ENCODE results near the gene NRARP. TPM values are rescaled to one million over a fixed set of nuclear protein-coding genes. Genes with fewer than 3 reads are reported as not detected.

The NRARP gene
- total RNA-seq, 2 experiments from 2014 or later = 3.3 to 4.4 TPM

DNA sequence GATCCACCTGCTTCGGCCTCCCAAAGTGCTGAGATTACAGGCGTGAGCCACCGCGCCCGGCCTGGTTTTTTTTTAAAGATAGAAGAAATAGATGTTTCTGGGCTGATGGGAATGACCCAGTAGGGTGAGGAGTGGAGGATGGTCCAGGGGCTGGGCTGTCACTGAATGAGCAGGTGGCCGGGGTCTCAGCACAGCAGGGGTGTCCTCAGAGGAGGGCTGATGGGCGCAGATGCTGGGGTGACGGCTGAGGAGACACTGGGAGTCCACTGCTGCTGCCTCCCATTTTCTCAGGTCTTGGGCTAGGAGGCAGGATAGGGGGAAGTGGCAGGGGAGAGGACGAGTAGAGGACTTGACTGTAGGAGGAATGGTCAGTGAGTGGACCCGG, 26.9 kb downstream of the NRARP start:
- no peak for ATAC-seq
- Mint-ChIP-seq H3K9me3 (no peaks in the 10 kb centered on the region), H3K27ac (no peak overlapping the region), H3K4me1 (ENCODE audit: low read depth) (peaks cover 19% of the 10 kb centered on the region), H3K36me3 (ENCODE audit: low read depth) (peaks cover 15% of the 10 kb centered on the region), H3K27me3 (peaks cover 3% of the 10 kb centered on the region), H3K4me3 (no peak overlapping the region)
- no peak for DNase-seq
- ChIA-PET CTCF (no interaction called here), POLR2A (interaction anchor here (1.2 to 1.6 kb wide), 2 partner anchors 10 to 19 kb away, joined by 5 to 8 read pairs; no protein-coding TSS in a partner anchor)
- intact Hi-C loops (cut with micrococcal nuclease) = no loop called here
- TF ChIP-seq, protein P1, sequence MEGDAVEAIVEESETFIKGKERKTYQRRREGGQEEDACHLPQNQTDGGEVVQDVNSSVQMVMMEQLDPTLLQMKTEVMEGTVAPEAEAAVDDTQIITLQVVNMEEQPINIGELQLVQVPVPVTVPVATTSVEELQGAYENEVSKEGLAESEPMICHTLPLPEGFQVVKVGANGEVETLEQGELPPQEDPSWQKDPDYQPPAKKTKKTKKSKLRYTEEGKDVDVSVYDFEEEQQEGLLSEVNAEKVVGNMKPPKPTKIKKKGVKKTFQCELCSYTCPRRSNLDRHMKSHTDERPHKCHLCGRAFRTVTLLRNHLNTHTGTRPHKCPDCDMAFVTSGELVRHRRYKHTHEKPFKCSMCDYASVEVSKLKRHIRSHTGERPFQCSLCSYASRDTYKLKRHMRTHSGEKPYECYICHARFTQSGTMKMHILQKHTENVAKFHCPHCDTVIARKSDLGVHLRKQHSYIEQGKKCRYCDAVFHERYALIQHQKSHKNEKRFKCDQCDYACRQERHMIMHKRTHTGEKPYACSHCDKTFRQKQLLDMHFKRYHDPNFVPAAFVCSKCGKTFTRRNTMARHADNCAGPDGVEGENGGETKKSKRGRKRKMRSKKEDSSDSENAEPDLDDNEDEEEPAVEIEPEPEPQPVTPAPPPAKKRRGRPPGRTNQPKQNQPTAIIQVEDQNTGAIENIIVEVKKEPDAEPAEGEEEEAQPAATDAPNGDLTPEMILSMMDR (IDR thresholded peaks at IDR 0.05) = no peak

DNA sequence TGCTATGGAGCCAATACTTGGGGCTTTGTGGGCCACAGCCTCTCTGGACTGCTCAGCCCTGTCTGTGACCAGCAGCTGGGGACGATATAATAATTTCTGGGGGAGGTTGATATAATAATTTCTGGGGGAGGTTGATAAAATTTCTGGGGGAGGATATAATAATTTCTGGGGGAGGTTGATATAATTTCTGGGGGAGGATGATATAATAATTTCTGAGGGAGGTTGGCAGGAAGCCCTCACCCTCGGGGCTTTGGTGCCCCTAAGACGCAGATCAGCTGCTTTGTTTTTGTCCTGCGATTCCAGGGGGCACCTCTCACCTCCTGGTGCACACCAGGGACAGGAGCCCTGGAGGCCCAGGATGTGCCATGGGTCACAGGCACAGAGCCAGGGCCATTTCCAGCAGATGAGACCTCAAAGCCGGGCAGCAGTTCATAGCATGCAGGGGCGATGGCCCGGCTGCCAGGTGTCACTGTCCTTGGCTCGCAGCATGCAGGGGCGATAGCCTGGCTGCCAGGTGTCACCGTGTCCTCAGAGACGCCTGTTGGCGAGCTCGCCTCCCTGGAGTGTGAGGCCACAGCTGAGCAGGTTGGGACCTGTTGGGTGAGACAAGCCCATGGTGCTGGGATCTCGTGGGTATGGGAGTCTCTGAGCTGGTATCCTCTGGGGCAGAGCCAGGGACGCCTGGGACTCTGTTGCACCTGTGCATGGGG, 28.3 kb downstream of the NRARP start:
- POLR2A ChIA-PET = interaction anchor here (1.2 to 1.6 kb wide), 2 partner anchors 9 to 18 kb away, joined by 5 to 8 read pairs; no protein-coding TSS in a partner anchor
- H3K4me1 Mint-ChIP-seq (ENCODE audit: low read depth) = peaks cover 19% of the 10 kb centered on the region
- no peak overlapping the region for H3K27ac Mint-ChIP-seq
- peaks cover 3% of the 10 kb centered on the region for H3K27me3 Mint-ChIP-seq
- DNase-seq (no peak), ATAC-seq (no peak)
- TF ChIP-seq, protein P1 (IDR thresholded peaks at IDR 0.05) = no peak
- H3K4me3 Mint-ChIP-seq = no peak overlapping the region
- CTCF ChIA-PET = interaction anchor here (1.1 to 2.6 kb wide), 3 partner anchors 12 to 37 kb away, joined by 4 to 7 read pairs (median 4); no protein-coding TSS in a partner anchor
- intact Hi-C loops (cut with micrococcal nuclease) = no loop called here
- no peaks in the 10 kb centered on the region for H3K9me3 Mint-ChIP-seq
- H3K36me3 Mint-ChIP-seq (ENCODE audit: low read depth) = peaks cover 25% of the 10 kb centered on the region

DNA sequence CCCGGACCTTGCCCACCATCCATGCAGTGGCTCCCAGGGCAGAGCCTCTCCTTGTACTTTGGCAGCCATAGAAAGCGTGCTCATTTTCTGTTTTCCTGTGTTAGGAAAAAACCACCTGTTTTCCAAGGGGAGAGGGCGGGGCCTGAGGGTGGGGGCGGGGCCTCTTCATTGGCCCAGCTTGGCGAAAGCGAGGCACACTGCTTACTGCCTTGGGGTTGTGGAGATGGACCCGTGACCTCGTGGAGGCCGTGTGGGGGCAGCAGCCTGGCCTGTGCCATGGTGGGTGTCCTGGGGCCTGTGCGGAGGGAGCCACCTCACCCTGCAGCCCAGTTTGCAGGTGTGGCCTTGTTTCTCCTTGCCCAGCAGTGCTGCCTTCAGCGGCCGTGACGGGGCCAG, 29.0 kb downstream of the NRARP start:
- H3K27me3 Mint-ChIP-seq = peaks cover 3% of the 10 kb centered on the region
- TF ChIP-seq, protein P1 (IDR thresholded peaks at IDR 0.05) = no peak
- intact Hi-C loops (cut with micrococcal nuclease) = no loop called here
- H3K36me3 Mint-ChIP-seq (ENCODE audit: low read depth) = peaks cover 29% of the 10 kb centered on the region
- no peak for ATAC-seq
- no peaks in the 10 kb centered on the region for H3K9me3 Mint-ChIP-seq
- H3K4me3 Mint-ChIP-seq = no peak overlapping the region
- ChIA-PET POLR2A (no interaction called here), CTCF (interaction anchor here (1.2 to 2.6 kb wide), 2 partner anchors 14 to 37 kb away, joined by 4 to 7 read pairs; no protein-coding TSS in a partner anchor)
- peaks cover 19% of the 10 kb centered on the region for H3K4me1 Mint-ChIP-seq (ENCODE audit: low read depth)
- H3K27ac Mint-ChIP-seq = no peak overlapping the region
- no peak for DNase-seq

DNA sequence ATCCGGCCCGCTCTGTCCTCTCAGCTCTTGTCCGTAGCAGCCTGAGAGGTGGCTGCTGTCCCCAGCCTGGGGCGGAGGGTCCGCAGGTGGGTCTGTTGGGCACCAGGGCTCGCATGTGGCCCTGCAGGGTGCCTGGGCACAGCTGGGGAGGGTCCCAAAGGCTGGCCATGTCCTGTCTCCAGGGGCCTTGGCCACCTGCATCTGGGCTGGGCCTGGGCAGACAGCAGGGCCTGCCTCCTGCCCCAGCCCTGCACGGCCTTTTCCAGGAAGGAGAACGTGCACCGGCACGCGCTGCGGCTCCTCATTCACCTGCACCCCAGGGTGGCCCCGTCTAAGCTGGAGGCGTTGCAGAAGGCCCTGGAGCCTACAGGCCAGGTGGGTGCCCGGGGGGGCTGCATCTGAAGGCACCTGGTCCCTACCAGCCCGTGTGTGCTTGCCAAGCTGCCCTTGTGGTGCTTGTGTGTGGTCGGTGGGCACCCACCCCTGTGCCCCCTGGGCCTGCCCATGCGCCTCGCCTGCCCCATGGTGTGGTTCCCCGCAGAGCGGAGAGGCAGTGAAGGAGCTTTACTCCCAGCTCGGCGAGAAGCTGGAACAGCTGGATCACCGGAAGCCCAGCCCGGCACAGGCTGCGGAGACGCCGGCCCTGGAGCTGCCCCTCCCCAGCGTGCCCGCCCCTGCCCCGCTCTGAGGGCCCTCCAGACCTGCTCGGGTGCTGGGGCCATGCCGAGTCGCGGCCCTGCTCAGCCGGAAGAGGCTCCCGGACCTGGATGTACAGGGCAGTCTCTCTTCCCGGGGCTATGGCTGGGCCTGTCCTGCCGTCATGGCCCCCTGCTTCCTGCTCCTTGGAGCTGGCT, 29.6 kb downstream of the NRARP start:
- ATAC-seq = no peak
- intact Hi-C loops (cut with micrococcal nuclease) = no loop called here
- ChIA-PET CTCF (interaction anchor here (1.2 to 2.6 kb wide), 2 partner anchors 15 to 36 kb away, joined by 4 to 7 read pairs; no protein-coding TSS in a partner anchor), POLR2A (no interaction called here)
- H3K27me3 Mint-ChIP-seq = peaks cover 1% of the 10 kb centered on the region
- DNase-seq = no peak
- peaks cover 33% of the 10 kb centered on the region for H3K36me3 Mint-ChIP-seq (ENCODE audit: low read depth)
- no peak overlapping the region for H3K4me3 Mint-ChIP-seq
- peaks cover 17% of the 10 kb centered on the region for H3K4me1 Mint-ChIP-seq (ENCODE audit: low read depth)
- no peaks in the 10 kb centered on the region for H3K9me3 Mint-ChIP-seq
- no peak overlapping the region for H3K27ac Mint-ChIP-seq
- TF ChIP-seq, protein P1 (IDR thresholded peaks at IDR 0.05) = no peak

All from activated CD8-positive, alpha-beta T cell treated with anti-CD3 and anti-CD28 coated beads for 36 hours (primary cell).